BJ (cell line): ENCODE measurements around the gene NAIF1. TPM values are rescaled to one million over a fixed set of nuclear protein-coding genes. Genes with fewer than 3 reads are reported as not detected.
A peak's percentile ranks its signal among the peaks of the same experiment; 100 is the strongest.

Experiments used
- CTCF ChIA-PET: fragments of 350-600 bp; formaldehyde crosslinking; extraction: SDS; loops from one replicate; lab custom pipeline; 2021; ENCODE audit warnings: antibody characterized with exemption, inconsistent platforms; lab: Yijun Ruan, JAX
- POLR2A ChIA-PET: fragments of 300-600 bp; sonication (Branson Sonifier 250); formaldehyde crosslinking; extraction: SDS; loops from one replicate; lab custom pipeline; 2021; ENCODE audit warnings: antibody characterized with exemption; lab: Charles Lee
- DNase-seq: peaks from one replicate; pipeline ENCODE4 v3.0.0-alpha.2; 2011; ENCODE audit warnings: low read depth
- H3K27me3 ChIP-seq: 2 replicates; pipeline ENCODE4 v1.6.0; 2011; ENCODE audit warnings: low read length; ENCODE audit not compliant: control insufficient read depth, insufficient read depth
- H3K36me3 ChIP-seq: 2 replicates; pipeline ENCODE4 v1.5.1; 2011; ENCODE audit warnings: low read length; ENCODE audit not compliant: control insufficient read depth, insufficient read depth
- H3K4me3 ChIP-seq: 2 replicates; pipeline ENCODE4 v1.5.1; 2011; ENCODE audit warnings: low read depth, mild to moderate bottlenecking, control low read depth, low read length
- CTCF ChIP-seq: IDR thresholded peaks from 2 replicates; pipeline ENCODE4 v1.5.1; 2011; ENCODE audit warnings: low read depth, mild to moderate bottlenecking, control low read depth, inconsistent platforms, low read length, moderate library complexity; ENCODE audit not compliant: insufficient read depth
- polyA plus RNA-seq: library from polyadenylated mRNA; depleted of rRNA; stranded (reverse); fragments of >200 nt; gene quantifications from 2 replicates; pipeline ENCODE4 v1.2.3, GENCODE V29; 2011

NAIF1 gene
- polyA plus RNA-seq, 1 experiment = 10.6 TPM

GRCh38 chr9:128091144-128091543 is 24.0 kb upstream of the NAIF1 start:
- CTCF ChIA-PET = interaction anchor here (0.7 to 4.7 kb wide), 8 partner anchors 10 to 169 kb away, joined by 3 to 40 read pairs (median 4); no protein-coding TSS in a partner anchor
- Histone ChIP-seq H3K27me3 (no peaks in the 10 kb centered on the region), H3K36me3 (no peaks in the 10 kb centered on the region), H3K4me3 (peak overlapping the region; percentile 36)
- peak; percentile 80 for DNase-seq
- POLR2A ChIA-PET = interaction anchor here (0.6 kb wide), 1 partner anchor 647 kb away, joined by 20 read pairs; no protein-coding TSS in a partner anchor
- TF ChIP-seq CTCF = no peak

GRCh38 chr9:128089299-128089698 is 22.2 kb upstream of the NAIF1 start:
- no peak for TF ChIP-seq CTCF
- POLR2A ChIA-PET = no interaction called here
- Histone ChIP-seq H3K36me3 (no peaks in the 10 kb centered on the region), H3K4me3 (no peak overlapping the region), H3K27me3 (no peaks in the 10 kb centered on the region)
- CTCF ChIA-PET = interaction anchor here (0.7 to 1.0 kb wide), 2 partner anchors 147 to 1244 kb away, joined by 4 read pairs; no protein-coding TSS in a partner anchor
- no peak for DNase-seq

GRCh38 chr9:128088253-128088945 is 21.3 kb upstream of the NAIF1 start:
- H3K4me3 ChIP-seq = no peak overlapping the region
- no peaks in the 10 kb centered on the region for H3K27me3 ChIP-seq
- no peak for TF ChIP-seq CTCF
- ChIA-PET POLR2A (no interaction called here), CTCF (interaction anchor here (0.5 to 1.2 kb wide), 5 partner anchors 29 to 1052 kb away, joined by 3 to 7 read pairs (median 4); no protein-coding TSS in a partner anchor)
- DNase-seq = no peak
- no peaks in the 10 kb centered on the region for H3K36me3 ChIP-seq

GRCh38 chr9:128087262-128087661 is 20.1 kb upstream of the NAIF1 start:
- Histone ChIP-seq H3K4me3 (no peak overlapping the region), H3K27me3 (no peaks in the 10 kb centered on the region), H3K36me3 (no peaks in the 10 kb centered on the region; the same call in 1 of the 2 replicates)
- ChIA-PET CTCF (interaction anchor here (1.0 to 1.2 kb wide), 2 partner anchors 30 to 145 kb away, joined by 3 to 5 read pairs; no protein-coding TSS in a partner anchor), POLR2A (no interaction called here)
- no peak for DNase-seq
- no peak for TF ChIP-seq CTCF

- no peak for DNase-seq
- Histone ChIP-seq H3K4me3 (no peak overlapping the region), H3K27me3 (no peaks in the 10 kb centered on the region), H3K36me3 (no peaks in the 10 kb centered on the region; the same call in 1 of the 2 replicates)
- CTCF ChIA-PET = interaction anchor here (1.7 kb wide), 1 partner anchor 143 kb away, joined by 12 read pairs; no protein-coding TSS in a partner anchor
- TF ChIP-seq CTCF = no peak
- POLR2A ChIA-PET = no interaction called here
Observed at GRCh38 chr9:128085943-128086342, 18.8 kb upstream of the NAIF1 start.
